ENCODE results near the gene SDCBP2.

DNA sequence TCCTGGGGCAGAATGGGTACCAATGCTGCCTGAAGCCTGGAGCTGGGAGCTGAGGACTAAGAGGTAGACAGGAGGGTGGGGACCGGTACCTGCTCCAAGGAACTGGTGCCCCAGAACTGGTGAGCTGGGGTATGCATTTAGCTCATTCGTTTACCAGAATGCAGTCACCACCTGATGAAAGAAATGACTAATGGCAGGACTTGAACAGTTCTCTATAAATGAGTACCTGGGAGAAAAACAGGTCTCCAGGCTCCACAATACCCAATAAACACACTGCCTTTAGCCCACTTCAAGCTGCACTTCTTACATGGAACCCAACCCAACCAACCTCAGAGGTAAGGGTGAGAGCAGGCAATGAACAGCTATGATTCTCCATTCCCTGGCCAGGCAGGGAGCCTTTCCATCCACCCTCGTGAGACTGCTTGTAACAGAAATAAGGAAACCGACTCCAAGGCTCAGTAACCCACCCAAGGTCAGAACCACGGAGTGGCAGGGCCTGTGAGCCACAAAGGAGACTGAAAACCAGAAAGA is 48.5 kb upstream of the SDCBP2 start:
- TF ChIP-seq, protein P1, sequence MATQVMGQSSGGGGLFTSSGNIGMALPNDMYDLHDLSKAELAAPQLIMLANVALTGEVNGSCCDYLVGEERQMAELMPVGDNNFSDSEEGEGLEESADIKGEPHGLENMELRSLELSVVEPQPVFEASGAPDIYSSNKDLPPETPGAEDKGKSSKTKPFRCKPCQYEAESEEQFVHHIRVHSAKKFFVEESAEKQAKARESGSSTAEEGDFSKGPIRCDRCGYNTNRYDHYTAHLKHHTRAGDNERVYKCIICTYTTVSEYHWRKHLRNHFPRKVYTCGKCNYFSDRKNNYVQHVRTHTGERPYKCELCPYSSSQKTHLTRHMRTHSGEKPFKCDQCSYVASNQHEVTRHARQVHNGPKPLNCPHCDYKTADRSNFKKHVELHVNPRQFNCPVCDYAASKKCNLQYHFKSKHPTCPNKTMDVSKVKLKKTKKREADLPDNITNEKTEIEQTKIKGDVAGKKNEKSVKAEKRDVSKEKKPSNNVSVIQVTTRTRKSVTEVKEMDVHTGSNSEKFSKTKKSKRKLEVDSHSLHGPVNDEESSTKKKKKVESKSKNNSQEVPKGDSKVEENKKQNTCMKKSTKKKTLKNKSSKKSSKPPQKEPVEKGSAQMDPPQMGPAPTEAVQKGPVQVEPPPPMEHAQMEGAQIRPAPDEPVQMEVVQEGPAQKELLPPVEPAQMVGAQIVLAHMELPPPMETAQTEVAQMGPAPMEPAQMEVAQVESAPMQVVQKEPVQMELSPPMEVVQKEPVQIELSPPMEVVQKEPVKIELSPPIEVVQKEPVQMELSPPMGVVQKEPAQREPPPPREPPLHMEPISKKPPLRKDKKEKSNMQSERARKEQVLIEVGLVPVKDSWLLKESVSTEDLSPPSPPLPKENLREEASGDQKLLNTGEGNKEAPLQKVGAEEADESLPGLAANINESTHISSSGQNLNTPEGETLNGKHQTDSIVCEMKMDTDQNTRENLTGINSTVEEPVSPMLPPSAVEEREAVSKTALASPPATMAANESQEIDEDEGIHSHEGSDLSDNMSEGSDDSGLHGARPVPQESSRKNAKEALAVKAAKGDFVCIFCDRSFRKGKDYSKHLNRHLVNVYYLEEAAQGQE (IDR thresholded peaks at IDR 0.05): no peak
- TF ChIP-seq, protein P2, sequence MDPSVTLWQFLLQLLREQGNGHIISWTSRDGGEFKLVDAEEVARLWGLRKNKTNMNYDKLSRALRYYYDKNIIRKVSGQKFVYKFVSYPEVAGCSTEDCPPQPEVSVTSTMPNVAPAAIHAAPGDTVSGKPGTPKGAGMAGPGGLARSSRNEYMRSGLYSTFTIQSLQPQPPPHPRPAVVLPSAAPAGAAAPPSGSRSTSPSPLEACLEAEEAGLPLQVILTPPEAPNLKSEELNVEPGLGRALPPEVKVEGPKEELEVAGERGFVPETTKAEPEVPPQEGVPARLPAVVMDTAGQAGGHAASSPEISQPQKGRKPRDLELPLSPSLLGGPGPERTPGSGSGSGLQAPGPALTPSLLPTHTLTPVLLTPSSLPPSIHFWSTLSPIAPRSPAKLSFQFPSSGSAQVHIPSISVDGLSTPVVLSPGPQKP (IDR thresholded peaks at IDR 0.05; ENCODE audit: low read depth, low read length): no peak
- TF ChIP-seq ESRRA (IDR thresholded peaks at IDR 0.05; ENCODE audit: borderline replicate concordance, low read length): no peak
